Measurements from ENCODE around the gene REEP3.
"Not testable (repeated sequence)": the region's sequence is repeated elsewhere in the genome, so short reads cannot be mapped to it uniquely, and the experiment has no call there.

REEP3 gene

GRCh38 chr10:63520500-63521415 lies at the start of gene REEP3:
Gene REEP3, plus strand, starts transcription at chr10:63521401. Its CDS starts 145 bp downstream, at chr10:63521546.
- peak in 1 of 2 donors; percentile 28 for DNase-seq

- DNase-seq: no peak
These were observed 46.7 kb upstream of the REEP3 start for GRCh38 chr10:63474488-63474887.

DNA sequence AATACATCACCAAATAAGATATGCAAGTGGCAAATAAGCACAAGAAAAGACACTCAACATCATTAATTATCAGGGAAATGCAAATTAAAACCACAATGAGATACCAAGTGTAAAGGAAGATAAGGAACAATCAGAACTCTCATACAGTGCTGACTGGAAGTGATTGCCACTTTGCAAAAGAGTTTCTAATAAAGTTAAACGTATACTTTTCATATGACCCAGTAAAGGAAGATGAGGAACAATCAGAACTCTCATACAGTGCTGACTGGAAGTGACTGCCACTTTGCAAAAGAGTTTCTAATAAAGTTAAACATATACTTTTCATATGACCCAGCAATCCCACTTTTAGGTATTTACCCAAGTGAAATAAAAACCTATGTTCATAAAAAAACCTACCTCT lies 43.3 kb upstream of the REEP3 start:
- DNase-seq: no peak

DNA sequence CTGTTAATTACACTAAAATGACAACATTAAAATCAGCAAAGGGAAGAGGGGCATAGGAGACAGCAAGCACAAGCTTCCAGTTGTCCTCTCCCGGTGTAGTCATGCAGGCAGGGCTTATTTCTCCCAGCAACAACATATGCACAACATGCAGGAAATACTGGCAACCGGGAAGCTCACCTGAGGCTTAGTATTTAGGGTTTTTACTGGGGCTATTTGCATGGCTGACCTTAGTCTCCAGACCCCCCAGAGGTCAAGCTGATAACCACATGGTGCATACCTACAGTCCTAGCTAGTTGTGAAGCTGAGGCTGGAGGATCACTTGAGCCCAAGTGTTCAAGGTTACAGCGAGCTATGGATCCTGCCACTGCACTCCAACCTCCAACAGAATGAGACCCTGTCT lies 42.6 kb upstream of the REEP3 start:
- DNase-seq: no peak

GRCh38 chr10:63480237-63480636 lies 41.0 kb upstream of the REEP3 start:
- DNase-seq: no peak

- no peak for DNase-seq
These were observed 39.3 kb upstream of the REEP3 start for GRCh38 chr10:63481815-63482421.

DNA sequence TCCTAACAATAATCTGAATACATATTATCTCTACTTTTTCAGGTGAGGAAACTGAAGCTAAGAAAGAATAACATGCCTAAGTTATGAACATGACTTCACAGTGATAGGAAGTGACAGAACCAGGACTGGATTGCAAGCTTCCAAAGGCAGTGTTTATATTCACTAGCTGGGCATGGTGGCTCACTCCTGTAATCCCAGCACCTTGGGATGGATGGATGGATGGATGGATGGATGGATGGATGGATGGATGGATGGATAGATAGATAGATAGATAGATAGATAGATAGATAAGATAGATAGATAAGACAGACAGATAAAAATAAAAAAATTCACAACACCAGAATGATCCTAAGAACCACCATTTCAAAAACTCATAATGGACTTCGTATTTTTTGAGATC lies 37.2 kb upstream of the REEP3 start:
- DNase-seq: no peak

GRCh38 chr10:63487990-63488389 lies 33.2 kb upstream of the REEP3 start:
- DNase-seq: no peak

DNA sequence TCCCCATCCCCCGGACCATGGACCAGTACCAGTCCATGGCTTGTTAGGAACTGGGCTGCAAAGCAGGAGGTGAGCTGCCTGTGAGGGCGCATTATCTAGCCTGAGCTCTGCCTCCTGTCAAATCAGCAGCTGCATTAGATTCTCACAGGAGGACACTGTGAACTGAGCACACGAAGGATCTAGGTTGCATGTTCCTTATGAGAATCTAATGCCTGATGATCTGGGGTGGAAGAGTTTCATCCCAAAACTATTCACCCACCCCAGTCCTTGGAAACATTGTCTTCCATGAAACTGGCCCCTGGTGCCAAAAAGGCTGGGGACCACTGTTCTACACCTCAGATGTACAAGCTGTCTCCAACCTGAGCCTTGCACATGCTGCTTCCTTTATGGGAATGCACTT lies 31.4 kb upstream of the REEP3 start:
- no peak for DNase-seq

DNA sequence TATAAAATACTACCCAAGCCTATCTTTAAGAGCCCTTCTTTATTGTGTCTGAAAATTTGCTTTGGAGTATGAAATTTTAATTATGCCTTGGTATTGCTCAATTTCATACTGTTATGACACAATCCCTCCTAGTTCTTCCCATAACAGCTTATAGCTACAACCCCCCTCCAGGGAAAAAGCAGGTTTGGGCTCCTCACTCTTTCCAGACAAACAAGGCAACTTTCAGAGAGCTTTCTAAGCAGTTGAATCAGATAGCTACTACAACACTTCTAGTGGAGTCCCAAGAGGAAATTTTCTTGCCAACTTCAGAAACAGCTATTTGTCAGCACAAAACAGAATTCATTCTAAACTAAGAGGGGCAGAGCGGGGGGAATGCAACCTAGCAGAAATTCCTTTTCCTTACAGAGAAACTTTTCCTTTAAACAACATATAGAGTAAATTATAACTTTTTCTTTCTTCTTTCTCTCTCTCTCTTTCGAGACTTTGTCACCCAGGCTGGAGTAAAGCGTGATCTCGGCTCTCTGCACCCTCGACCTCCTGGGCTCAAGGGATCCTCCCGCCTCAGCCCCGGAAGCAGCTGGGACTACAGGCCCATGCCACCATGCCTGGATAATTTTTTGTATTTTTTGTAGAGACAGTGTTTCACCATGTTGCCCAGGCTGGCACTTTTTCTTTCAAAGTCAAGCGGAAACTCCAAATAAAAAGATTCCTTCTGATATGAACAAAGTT lies 29.4 kb upstream of the REEP3 start:
- DNase-seq: no peak

- DNase-seq: not testable (repeated sequence)
These were observed 28.9 kb upstream of the REEP3 start for GRCh38 chr10:63492317-63492690.

- DNase-seq: no peak
These were observed 28.2 kb upstream of the REEP3 start for GRCh38 chr10:63493004-63493403.

DNA sequence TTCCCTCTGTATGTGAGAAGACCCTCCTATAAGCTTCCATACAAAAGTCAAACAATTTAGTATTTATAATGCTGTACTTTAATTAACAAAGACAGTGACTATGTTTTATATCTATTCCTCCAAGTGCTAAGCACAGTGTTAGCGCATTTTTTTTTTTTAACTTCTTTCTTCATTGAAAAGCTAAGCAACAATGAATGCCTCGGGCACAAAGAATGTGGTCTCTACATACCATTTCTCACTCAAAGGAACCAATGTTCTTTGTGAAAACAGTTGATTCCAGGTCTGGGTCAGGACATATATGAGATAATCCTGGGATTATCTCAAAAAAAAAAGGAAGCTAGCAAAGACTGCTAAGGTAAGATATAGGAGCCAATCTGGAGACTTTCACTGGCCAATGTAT lies 26.2 kb upstream of the REEP3 start:
- DNase-seq: no peak

DNA sequence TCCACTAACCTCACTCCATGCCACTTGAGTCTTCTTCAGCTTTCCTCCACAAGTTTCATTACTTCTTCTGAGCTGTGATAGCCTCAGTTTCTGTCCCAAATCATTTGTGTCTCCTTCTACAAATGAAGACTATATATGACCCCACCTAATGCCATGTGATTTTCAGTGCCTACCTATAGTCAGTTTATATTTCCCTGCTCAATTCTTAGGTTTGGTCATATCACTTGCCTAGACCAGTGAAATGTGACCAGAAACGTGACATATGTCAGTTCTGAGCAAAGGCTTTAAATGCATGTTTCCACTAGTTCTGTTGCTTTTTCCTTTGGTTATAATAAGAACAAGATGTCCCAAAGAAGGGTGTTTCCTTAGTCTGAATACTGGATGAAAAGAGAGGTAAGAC lies 24.6 kb upstream of the REEP3 start:
- no peak for DNase-seq

- DNase-seq: no peak
These were observed 23.9 kb upstream of the REEP3 start for GRCh38 chr10:63497321-63497720.

DNA sequence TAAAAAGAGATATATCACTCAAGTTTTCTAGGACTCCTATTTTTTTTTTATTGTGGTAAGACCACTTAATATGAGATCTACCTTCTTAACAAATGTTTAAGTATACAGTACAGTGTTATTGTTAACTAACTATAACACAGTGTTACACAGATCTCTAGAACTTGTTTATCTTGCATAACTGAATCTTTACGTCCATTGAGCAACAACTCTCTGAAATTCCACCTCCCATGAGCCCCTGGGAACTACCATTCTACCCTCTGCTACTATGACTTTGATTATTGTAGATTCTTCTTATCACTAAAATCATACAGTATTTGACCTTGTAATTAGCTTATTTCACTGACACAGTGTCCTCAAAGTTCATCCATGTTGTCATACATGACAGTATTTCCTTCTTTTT lies 22.5 kb upstream of the REEP3 start:
- DNase-seq: no peak

- not testable (repeated sequence) for DNase-seq
These were observed 20.6 kb upstream of the REEP3 start for GRCh38 chr10:63500551-63500950.

DNA sequence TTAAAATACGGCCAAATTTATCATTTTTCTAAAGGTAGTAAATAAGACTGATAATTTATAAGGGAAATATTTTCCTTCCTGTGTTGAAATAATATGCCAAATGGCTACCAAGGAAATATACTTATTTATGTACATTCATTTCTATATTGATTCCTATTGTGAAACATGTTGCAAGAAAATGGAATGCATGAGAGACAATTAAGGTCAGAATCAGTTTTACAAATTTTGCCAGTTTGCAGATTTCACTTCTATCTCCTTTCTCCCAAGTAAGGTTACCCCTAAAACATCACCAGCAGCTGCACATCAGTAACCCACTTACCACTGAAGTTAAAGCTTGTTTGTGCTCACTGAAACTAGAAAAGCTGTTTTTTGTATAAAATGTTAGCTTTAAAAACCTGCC lies 19.2 kb upstream of the REEP3 start:
- no peak for DNase-seq

DNA sequence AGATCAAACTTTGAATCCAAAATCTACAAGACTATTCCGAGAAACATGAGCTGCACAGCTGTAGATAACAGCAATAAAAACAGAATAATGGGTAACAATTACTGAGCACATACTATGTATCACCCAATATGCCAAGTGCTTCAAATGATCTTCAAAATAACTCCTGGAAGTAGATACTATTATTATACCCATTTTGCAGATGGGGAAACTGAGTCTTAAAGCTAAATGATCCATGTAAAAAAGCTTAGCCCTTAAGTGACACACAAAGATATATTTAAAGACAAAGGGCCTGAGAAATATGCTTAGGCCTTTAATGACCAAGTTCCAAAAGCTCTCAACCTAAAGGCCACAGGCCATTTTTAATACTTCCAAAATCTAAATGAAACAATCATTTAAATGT lies 18.4 kb upstream of the REEP3 start:
- no peak for DNase-seq

- DNase-seq: no peak
These were observed 17.8 kb upstream of the REEP3 start for GRCh38 chr10:63503395-63503794.

- DNase-seq: no peak
These were observed 16.9 kb upstream of the REEP3 start for GRCh38 chr10:63504145-63504881.

- no peak for DNase-seq
These were observed 15.6 kb upstream of the REEP3 start for GRCh38 chr10:63505562-63505961.

DNA sequence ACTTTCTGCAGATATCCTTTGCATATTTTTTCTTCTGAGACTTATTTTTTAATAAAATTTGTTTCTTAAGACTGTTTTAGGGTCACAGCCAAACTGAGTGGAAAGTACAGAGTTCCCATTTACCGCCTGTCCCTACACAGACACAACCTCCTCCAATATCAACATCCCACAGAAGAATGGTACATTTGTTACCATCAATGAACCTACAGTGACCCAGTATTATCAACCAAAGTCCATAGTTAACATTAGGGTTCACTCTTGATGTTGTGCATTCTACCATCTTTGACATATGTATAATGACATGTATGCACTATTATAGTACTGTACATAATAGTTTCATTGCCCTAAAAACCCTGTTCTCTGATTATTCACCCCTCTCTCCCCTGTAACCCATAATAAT lies 14.6 kb upstream of the REEP3 start:
- no peak for DNase-seq
